ENCODE measurements around the gene SHC4. TPM values are rescaled to one million over a fixed set of nuclear protein-coding genes. Genes with fewer than 3 reads are reported as not detected.

The SHC4 gene
- total RNA-seq, 1 experiment from 2014 or later, result 0.26 TPM

DNA sequence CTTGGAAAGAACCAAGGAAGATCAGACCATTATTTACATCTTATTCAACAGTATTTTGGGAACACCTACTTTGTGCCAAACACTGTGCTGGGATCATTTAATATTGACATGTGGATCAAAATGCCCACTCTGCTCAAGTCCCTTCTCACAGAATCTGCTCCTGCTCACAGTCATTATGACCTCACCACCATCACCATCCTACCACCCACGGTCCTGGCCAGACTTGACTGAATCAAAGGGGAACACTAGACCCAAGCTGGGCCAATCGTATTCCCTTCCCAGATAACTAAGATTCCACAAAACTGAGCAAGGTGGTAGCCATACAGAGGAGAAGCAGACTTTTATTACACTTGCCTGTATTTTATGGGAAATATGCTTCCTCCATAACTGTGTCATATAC is 149.4 kb downstream of the SHC4 start:
- Mint-ChIP-seq H3K9me3 (ENCODE audit: unreplicated experiment) (no peaks in the 10 kb centered on the region), H3K36me3 (ENCODE audit: insufficient read depth, unreplicated experiment) (no peaks in the 10 kb centered on the region), H3K4me3 (ENCODE audit: unreplicated experiment) (no peak overlapping the region), H3K27me3 (ENCODE audit: insufficient read depth, unreplicated experiment) (no peaks in the 10 kb centered on the region), H3K27ac (ENCODE audit: low read depth, unreplicated experiment) (no peak overlapping the region), H3K4me1 (ENCODE audit: insufficient read depth, unreplicated experiment) (peaks cover 19% of the 10 kb centered on the region)
- no TSS peak for BruUV-seq (replicated peaks)
- TF ChIP-seq, protein P1, sequence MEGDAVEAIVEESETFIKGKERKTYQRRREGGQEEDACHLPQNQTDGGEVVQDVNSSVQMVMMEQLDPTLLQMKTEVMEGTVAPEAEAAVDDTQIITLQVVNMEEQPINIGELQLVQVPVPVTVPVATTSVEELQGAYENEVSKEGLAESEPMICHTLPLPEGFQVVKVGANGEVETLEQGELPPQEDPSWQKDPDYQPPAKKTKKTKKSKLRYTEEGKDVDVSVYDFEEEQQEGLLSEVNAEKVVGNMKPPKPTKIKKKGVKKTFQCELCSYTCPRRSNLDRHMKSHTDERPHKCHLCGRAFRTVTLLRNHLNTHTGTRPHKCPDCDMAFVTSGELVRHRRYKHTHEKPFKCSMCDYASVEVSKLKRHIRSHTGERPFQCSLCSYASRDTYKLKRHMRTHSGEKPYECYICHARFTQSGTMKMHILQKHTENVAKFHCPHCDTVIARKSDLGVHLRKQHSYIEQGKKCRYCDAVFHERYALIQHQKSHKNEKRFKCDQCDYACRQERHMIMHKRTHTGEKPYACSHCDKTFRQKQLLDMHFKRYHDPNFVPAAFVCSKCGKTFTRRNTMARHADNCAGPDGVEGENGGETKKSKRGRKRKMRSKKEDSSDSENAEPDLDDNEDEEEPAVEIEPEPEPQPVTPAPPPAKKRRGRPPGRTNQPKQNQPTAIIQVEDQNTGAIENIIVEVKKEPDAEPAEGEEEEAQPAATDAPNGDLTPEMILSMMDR (IDR thresholded peaks at IDR 0.05; ENCODE audit: unreplicated experiment), result no peak
- ChIA-PET POLR2A (interaction anchor here (0.6 kb wide), 1 partner anchor 451 kb away, joined by 3 read pairs; no protein-coding TSS in a partner anchor), CTCF (interaction anchor here (1.0 to 1.7 kb wide), 2 partner anchors 42 to 462 kb away, joined by 5 to 7 read pairs; no protein-coding TSS in a partner anchor)
- DNase-seq (ENCODE audit: unreplicated experiment), result no peak
- intact Hi-C loops (cut with micrococcal nuclease), result loop anchor here (5.0 kb wide), 2 partner anchors 43 to 1333 kb away; no protein-coding TSS in a partner anchor

DNA sequence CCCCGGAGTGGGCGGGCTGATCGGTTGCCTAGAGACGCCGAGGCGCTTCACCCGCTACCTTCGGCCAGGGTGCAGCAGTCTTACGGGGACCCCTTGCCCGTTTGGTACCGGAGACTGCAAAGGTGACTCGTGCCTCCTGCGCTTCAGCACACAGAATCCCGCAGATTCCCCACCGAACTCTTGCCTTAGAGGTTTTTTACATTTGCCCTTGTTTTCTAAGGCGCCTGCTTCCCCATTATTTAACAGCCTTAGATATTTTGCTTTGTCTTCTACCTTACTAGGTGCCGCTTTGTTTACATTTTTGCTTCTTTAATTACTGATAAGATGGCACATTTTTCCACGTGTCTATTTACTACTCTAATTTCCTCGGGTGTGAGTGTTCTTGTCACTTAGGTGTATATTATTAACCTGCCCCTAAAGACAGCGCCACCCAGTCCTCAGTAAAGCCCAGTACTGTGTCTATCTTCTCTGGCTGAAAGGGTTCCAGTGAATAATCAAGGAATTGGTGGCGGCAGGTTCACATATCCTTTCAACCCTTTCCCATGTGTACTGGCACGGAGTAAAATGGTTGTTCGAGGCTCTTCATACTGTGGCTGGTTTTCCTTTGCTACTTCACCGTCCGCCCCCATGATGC is 152.3 kb downstream of the SHC4 start:
- TF ChIP-seq, protein P1 (IDR thresholded peaks at IDR 0.05; ENCODE audit: unreplicated experiment), result no peak
- Mint-ChIP-seq H3K27ac (ENCODE audit: low read depth, unreplicated experiment) (peak overlapping the region; percentile 90), H3K36me3 (ENCODE audit: insufficient read depth, unreplicated experiment) (no peaks in the 10 kb centered on the region), H3K27me3 (ENCODE audit: insufficient read depth, unreplicated experiment) (no peaks in the 10 kb centered on the region), H3K4me1 (ENCODE audit: insufficient read depth, unreplicated experiment) (peaks cover 32% of the 10 kb centered on the region), H3K9me3 (ENCODE audit: unreplicated experiment) (no peaks in the 10 kb centered on the region), H3K4me3 (ENCODE audit: unreplicated experiment) (peak overlapping the region; percentile 90)
- DNase-seq (ENCODE audit: unreplicated experiment), result no peak
- BruUV-seq (replicated peaks), result no TSS peak
- intact Hi-C loops (cut with micrococcal nuclease), result loop anchor here (5.0 kb wide), 2 partner anchors 46 to 1336 kb away; no protein-coding TSS in a partner anchor
- ChIA-PET POLR2A (interaction anchor here (0.6 to 3.7 kb wide), 24 partner anchors 10 to 481 kb away, joined by 3 to 22 read pairs (median 4); partner anchors contain the start of genes COPS2 and DUT), CTCF (interaction anchor here (0.7 to 2.1 kb wide), 6 partner anchors 9 to 459 kb away, joined by 4 to 10 read pairs (median 5); no protein-coding TSS in a partner anchor)

DNA sequence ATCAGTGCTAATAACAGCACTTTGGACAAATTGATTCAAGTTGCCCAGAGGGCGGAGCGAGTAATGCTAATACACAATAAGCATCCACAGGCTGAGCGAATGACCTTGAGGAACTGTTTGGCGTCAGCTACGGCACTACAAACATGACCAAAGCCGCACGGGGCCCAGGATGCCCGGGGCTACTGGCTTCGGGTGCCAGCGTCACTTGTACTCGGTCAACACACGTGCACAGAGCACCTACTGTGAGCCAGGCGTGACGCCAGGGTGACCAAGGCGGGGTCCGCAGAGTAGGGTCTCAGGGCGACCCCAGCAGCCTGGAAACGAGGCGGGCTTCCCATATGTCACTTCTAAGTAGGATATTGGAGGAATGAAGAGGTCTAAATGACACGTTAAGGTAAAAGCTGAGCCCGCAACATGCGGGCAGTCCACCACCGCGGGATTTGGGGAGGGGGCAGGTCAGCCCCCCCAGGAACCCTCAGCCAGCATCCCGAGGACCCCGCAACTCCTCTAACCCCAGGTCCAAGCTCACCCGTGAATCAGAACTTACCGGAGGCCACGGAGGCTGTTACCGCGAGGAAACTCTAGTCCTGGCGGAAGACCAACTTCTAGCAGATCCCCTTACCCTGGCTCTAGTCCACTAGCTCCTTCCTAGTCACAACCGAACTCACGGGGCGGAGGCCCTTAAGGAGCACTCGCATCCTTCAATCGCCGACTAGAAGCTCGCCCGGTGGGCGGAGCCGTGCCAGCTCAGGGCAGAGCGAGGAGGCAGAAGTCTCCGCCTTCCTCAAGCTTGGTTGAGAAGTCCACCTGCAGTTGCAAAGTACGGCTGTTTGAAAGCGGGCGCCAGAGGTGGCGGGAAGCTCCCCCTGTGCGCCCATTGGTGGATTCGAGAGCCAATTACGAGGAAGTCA is 153.1 kb downstream of the SHC4 start, which contains the start of gene CEP152:
CEP152 (minus strand) TSS at position 656 of the 911 bp plus-strand sequence. CDS start 5,420 bp downstream, outside the sequence.
- DNase-seq (ENCODE audit: unreplicated experiment), result peak; percentile 100
- TF ChIP-seq, protein P1 (IDR thresholded peaks at IDR 0.05; ENCODE audit: unreplicated experiment), result no peak
- no peaks in the 10 kb centered on the region for H3K9me3 Mint-ChIP-seq (ENCODE audit: unreplicated experiment)
- peak within 1 kb of the TSS; percentile 90 for H3K27ac Mint-ChIP-seq (ENCODE audit: low read depth, unreplicated experiment)
- H3K4me1 Mint-ChIP-seq (ENCODE audit: insufficient read depth, unreplicated experiment), result peaks cover 37% of the 10 kb centered on the region
- intact Hi-C loops (cut with micrococcal nuclease), result loop anchor here (5.0 kb wide), 2 partner anchors 47 to 1337 kb away; no protein-coding TSS in a partner anchor
- POLR2A ChIA-PET, result interaction anchor here (0.5 to 3.7 kb wide), 28 partner anchors 10 to 480 kb away, joined by 3 to 22 read pairs (median 3); partner anchors contain the start of genes COPS2, DUT, EID1 and FBN1
- BruUV-seq (replicated peaks), result TSS peak; percentile 46
- H3K36me3 Mint-ChIP-seq (ENCODE audit: insufficient read depth, unreplicated experiment), result peaks cover under 1% of the 10 kb centered on the region
- CTCF ChIA-PET, result interaction anchor here (0.6 to 2.1 kb wide), 11 partner anchors 9 to 458 kb away, joined by 3 to 10 read pairs (median 4); no protein-coding TSS in a partner anchor
- H3K27me3 Mint-ChIP-seq (ENCODE audit: insufficient read depth, unreplicated experiment), result no peaks in the 10 kb centered on the region
- peak within 1 kb of the TSS; percentile 90 for H3K4me3 Mint-ChIP-seq (ENCODE audit: unreplicated experiment)
